Stomach smooth muscle (tissue), 2 donors: Measurements from ENCODE around the gene CDH4.

Experiments
- H3K27ac ChIP-seq: one replicate; pipeline ENCODE4 v1.7.0; 2013; ENCODE audit warnings: mild to moderate bottlenecking, low read length, inconsistent platforms
- H3K27me3 ChIP-seq, 2 donors: one replicate each; pipeline ENCODE4 v1.7.0; 2013; ENCODE audit warnings: low read length in 2 of 2; ENCODE audit not compliant: insufficient read depth in 2 of 2, control insufficient read depth in 1 of 2
- H3K36me3 ChIP-seq, 2 donors: one replicate each; pipeline ENCODE4 v1.7.0; 2013; ENCODE audit warnings: low read length in 2 of 2; ENCODE audit not compliant: control insufficient read depth in 2 of 2, insufficient read depth in 2 of 2
- H3K4me1 ChIP-seq: one replicate; pipeline ENCODE4 v1.7.0; 2013; ENCODE audit warnings: low read length; ENCODE audit not compliant: control insufficient read depth, insufficient read depth
- H3K4me3 ChIP-seq, 2 donors: one replicate each; pipeline ENCODE4 v1.7.0; 2013; ENCODE audit warnings: low read length in 2 of 2
- H3K9ac ChIP-seq, 2 donors: one replicate each; pipeline ENCODE4 v1.7.0; 2013; ENCODE audit warnings: low read length in 2 of 2, mild to moderate bottlenecking in 1 of 2
- H3K9me3 ChIP-seq, 2 donors: one replicate each; pipeline ENCODE4 v1.7.0; 2013; ENCODE audit warnings: low read length in 2 of 2; ENCODE audit not compliant: control insufficient read depth in 2 of 2
- donor health status: healthy.
- donor health status: Pancreatic carcinoma.

CDH4 gene

GRCh38 chr20:61567204-61567603, 315.1 kb downstream of the CDH4 start:
- no peak overlapping the region for H3K9ac ChIP-seq
- peaks cover 0 to 12% of the 10 kb centered on the region in 2 donors for H3K27me3 ChIP-seq

GRCh38 chr20:61569825-61570224, 317.8 kb downstream of the CDH4 start:
- no peaks in the 10 kb centered on the region for H3K4me1 ChIP-seq
- no peak overlapping the region for H3K9ac ChIP-seq
- H3K4me3 ChIP-seq, result no peak overlapping the region

More at GRCh38 chr20:61567204-61567603, 315.1 kb downstream of the CDH4 start:
- Histone ChIP-seq H3K36me3 (no peaks in the 10 kb centered on the region), H3K4me3 (no peak overlapping the region), H3K4me1 (no peaks in the 10 kb centered on the region), H3K27ac (no peak overlapping the region), H3K9me3 (peaks cover 0 to 4% of the 10 kb centered on the region in 2 donors)

GRCh38 chr20:61570646-61571195, 318.7 kb downstream of the CDH4 start:
- Histone ChIP-seq H3K9ac (no peak overlapping the region), H3K9me3 (peaks cover 0 to 4% of the 10 kb centered on the region in 2 donors), H3K27me3 (peaks cover 0 to 3% of the 10 kb centered on the region in 2 donors), H3K27ac (no peak overlapping the region), H3K4me1 (no peaks in the 10 kb centered on the region), H3K36me3 (no peaks in the 10 kb centered on the region), H3K4me3 (no peak overlapping the region)

More at GRCh38 chr20:61569825-61570224, 317.8 kb downstream of the CDH4 start:
- H3K27me3 ChIP-seq, result peaks cover 0 to 3% of the 10 kb centered on the region in 2 donors
- H3K36me3 ChIP-seq, result no peaks in the 10 kb centered on the region
- peaks cover 0 to 4% of the 10 kb centered on the region in 2 donors for H3K9me3 ChIP-seq
- no peak overlapping the region for H3K27ac ChIP-seq

GRCh38 chr20:61571221-61571620, 319.2 kb downstream of the CDH4 start:
- Histone ChIP-seq H3K27me3 (peaks cover 0 to 3% of the 10 kb centered on the region in 2 donors), H3K36me3 (no peaks in the 10 kb centered on the region), H3K27ac (no peak overlapping the region), H3K9ac (no peak overlapping the region), H3K9me3 (peaks cover 0 to 4% of the 10 kb centered on the region in 2 donors), H3K4me1 (no peaks in the 10 kb centered on the region), H3K4me3 (no peak overlapping the region)

GRCh38 chr20:61571916-61572711, 320.1 kb downstream of the CDH4 start:
- H3K27ac ChIP-seq, result no peak overlapping the region

GRCh38 chr20:61572789-61573188, 320.7 kb downstream of the CDH4 start:
- H3K36me3 ChIP-seq, result no peaks in the 10 kb centered on the region
- no peak overlapping the region for H3K4me3 ChIP-seq
- H3K9ac ChIP-seq, result no peak overlapping the region
- peaks cover 0 to 3% of the 10 kb centered on the region in 2 donors for H3K27me3 ChIP-seq
- H3K9me3 ChIP-seq, result peaks cover 0 to 4% of the 10 kb centered on the region in 2 donors
- H3K27ac ChIP-seq, result no peak overlapping the region
- H3K4me1 ChIP-seq, result no peaks in the 10 kb centered on the region

More at GRCh38 chr20:61571916-61572711, 320.1 kb downstream of the CDH4 start:
- Histone ChIP-seq H3K27me3 (peaks cover 0 to 3% of the 10 kb centered on the region in 2 donors), H3K9ac (no peak overlapping the region), H3K4me3 (no peak overlapping the region), H3K36me3 (no peaks in the 10 kb centered on the region), H3K9me3 (peaks cover 0 to 4% of the 10 kb centered on the region in 2 donors), H3K4me1 (no peaks in the 10 kb centered on the region)

GRCh38 chr20:61573415-61574305, 321.6 kb downstream of the CDH4 start:
- Histone ChIP-seq H3K4me1 (no peaks in the 10 kb centered on the region), H3K9ac (no peak overlapping the region), H3K9me3 (peaks cover 0 to 4% of the 10 kb centered on the region in 2 donors), H3K4me3 (no peak overlapping the region), H3K27me3 (peaks cover 0 to 3% of the 10 kb centered on the region in 2 donors), H3K27ac (no peak overlapping the region), H3K36me3 (no peaks in the 10 kb centered on the region)

- H3K36me3 ChIP-seq, result no peaks in the 10 kb centered on the region
- H3K27ac ChIP-seq, result no peak overlapping the region
- H3K4me3 ChIP-seq, result no peak overlapping the region
- H3K9ac ChIP-seq, result no peak overlapping the region
- peaks cover 0 to 3% of the 10 kb centered on the region in 2 donors for H3K27me3 ChIP-seq
- no peaks in the 10 kb centered on the region for H3K9me3 ChIP-seq
- no peaks in the 10 kb centered on the region for H3K4me1 ChIP-seq
These were observed 323.3 kb downstream of the CDH4 start for GRCh38 chr20:61575151-61575937.

- H3K9ac ChIP-seq, result no peak overlapping the region
- no peaks in the 10 kb centered on the region for H3K4me1 ChIP-seq
- no peaks in the 10 kb centered on the region for H3K9me3 ChIP-seq
- peaks cover 0 to 2% of the 10 kb centered on the region in 2 donors for H3K27me3 ChIP-seq
- no peaks in the 10 kb centered on the region for H3K36me3 ChIP-seq
- no peak overlapping the region for H3K4me3 ChIP-seq
- H3K27ac ChIP-seq, result no peak overlapping the region
These were observed 324.3 kb downstream of the CDH4 start for GRCh38 chr20:61576372-61576771.

DNA sequence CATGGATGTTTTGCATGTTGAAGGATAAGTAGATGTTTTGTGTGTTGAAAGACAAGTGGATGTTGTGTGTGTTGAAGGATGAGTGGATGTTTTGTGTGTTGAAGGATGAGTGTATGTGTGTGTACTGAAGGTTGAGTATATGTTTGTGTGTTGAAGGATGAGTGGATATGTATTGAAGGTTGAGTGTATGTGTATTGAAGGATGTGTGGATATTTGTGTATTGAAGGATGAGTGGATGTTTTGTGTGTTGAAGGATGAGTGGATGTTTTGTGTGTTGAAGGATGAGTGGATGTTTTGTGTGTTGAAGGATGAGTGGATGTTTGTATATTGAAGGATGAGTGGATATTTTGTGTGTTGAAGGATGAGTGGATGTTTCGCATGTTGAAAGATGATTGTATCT, 325.0 kb downstream of the CDH4 start:
- H3K36me3 ChIP-seq, result no peaks in the 10 kb centered on the region
- H3K9ac ChIP-seq, result no peak overlapping the region
- no peaks in the 10 kb centered on the region for H3K9me3 ChIP-seq
- no peaks in the 10 kb centered on the region for H3K4me1 ChIP-seq
- no peak overlapping the region for H3K4me3 ChIP-seq
- no peak overlapping the region for H3K27ac ChIP-seq
- peaks cover 4% of the 10 kb centered on the region in 2 donors for H3K27me3 ChIP-seq
